ENCODE measurements around the gene IRF3. TPM values are rescaled to one million over a fixed set of nuclear protein-coding genes. Genes with fewer than 3 reads are reported as not detected.
A peak's percentile ranks its signal among the peaks of the same experiment; 100 is the strongest.

The IRF3 gene
- total RNA-seq, 4 donors from 2014 or later: 73.0 to 164 (median 104) TPM

DNA sequence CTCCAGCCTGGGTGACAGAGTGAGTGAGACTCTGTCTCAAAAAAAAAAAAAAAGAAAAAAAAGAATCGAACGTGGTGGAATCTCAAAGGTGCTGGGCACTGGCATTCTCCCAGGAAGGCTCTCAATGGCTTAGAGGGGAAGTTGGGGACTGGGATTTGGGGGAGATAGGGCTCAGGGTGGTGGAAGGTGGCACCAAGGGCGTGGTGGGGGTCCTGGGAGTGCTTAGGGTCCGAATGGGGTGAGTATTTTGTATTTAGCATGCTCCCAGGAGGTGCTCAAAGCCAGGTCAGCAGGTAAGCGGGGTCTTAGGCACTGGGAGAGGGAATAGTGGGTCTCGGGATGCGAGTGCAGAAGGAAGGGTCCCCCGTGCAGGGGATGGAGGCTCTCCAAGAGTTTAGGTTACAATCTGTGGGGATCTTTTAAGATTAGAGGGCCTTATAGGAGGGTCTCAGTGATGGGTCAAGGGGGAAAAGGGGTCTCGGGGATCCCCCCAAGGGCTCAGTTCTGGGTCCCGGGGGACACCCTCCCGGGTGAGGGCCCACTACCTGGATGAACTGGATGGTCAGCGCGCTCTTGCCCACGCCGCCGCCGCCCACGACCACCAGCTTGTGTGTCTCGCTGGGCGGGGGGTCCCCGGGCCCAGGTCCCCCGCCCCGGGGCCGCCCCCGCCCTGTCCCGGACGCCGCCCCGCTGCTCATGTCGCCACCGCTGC lies 26.1 kb downstream of the IRF3 start:
- H3K4me3 ChIP-seq: peak overlapping the region; percentile 20 to 85 (median 74)
- H3K27me3 ChIP-seq: no peaks in the 10 kb centered on the region
- TF ChIP-seq, protein P1, sequence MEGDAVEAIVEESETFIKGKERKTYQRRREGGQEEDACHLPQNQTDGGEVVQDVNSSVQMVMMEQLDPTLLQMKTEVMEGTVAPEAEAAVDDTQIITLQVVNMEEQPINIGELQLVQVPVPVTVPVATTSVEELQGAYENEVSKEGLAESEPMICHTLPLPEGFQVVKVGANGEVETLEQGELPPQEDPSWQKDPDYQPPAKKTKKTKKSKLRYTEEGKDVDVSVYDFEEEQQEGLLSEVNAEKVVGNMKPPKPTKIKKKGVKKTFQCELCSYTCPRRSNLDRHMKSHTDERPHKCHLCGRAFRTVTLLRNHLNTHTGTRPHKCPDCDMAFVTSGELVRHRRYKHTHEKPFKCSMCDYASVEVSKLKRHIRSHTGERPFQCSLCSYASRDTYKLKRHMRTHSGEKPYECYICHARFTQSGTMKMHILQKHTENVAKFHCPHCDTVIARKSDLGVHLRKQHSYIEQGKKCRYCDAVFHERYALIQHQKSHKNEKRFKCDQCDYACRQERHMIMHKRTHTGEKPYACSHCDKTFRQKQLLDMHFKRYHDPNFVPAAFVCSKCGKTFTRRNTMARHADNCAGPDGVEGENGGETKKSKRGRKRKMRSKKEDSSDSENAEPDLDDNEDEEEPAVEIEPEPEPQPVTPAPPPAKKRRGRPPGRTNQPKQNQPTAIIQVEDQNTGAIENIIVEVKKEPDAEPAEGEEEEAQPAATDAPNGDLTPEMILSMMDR (IDR thresholded peaks at IDR 0.05): no peak
- TF ChIP-seq POLR2AphosphoS5 (IDR thresholded peaks at IDR 0.05): no peak
- TF ChIP-seq POLR2A (IDR thresholded peaks at IDR 0.05): no peak
- no peak for TF ChIP-seq EP300 (IDR thresholded peaks at IDR 0.05; ENCODE audit: low read depth)
- intact Hi-C loops (cut with DNase I; ENCODE audit: low total_unique reads): loop anchor here (5.0 kb wide), 1 partner anchor 47 kb away; the partner anchor contains the start of gene PRR12
- H3K4me1 ChIP-seq: peaks cover 16 to 66% (median 49%) of the 10 kb centered on the region in 4 donors
- no peaks in the 10 kb centered on the region for H3K9me3 ChIP-seq
- in situ Hi-C loops (cut with MboI; ENCODE audit: low pct_ligation_motif_present in 1 of 4, low pct_unique_long_range_greater_than_20kb in 1 of 4, low sequenced_read_pairs in 3 of 4): no loop called here
- DNase-seq: peak; percentile 19
- no peaks in the 10 kb centered on the region for H3K36me3 ChIP-seq
- peak overlapping the region; percentile 97 to 100 (median 100) for H3K27ac ChIP-seq
- WGBS, 2 donors (ENCODE audit: low coverage in 1 of 2): 4 to 6% methylated on average over 4 to 18 of the region's 31 CpGs

DNA sequence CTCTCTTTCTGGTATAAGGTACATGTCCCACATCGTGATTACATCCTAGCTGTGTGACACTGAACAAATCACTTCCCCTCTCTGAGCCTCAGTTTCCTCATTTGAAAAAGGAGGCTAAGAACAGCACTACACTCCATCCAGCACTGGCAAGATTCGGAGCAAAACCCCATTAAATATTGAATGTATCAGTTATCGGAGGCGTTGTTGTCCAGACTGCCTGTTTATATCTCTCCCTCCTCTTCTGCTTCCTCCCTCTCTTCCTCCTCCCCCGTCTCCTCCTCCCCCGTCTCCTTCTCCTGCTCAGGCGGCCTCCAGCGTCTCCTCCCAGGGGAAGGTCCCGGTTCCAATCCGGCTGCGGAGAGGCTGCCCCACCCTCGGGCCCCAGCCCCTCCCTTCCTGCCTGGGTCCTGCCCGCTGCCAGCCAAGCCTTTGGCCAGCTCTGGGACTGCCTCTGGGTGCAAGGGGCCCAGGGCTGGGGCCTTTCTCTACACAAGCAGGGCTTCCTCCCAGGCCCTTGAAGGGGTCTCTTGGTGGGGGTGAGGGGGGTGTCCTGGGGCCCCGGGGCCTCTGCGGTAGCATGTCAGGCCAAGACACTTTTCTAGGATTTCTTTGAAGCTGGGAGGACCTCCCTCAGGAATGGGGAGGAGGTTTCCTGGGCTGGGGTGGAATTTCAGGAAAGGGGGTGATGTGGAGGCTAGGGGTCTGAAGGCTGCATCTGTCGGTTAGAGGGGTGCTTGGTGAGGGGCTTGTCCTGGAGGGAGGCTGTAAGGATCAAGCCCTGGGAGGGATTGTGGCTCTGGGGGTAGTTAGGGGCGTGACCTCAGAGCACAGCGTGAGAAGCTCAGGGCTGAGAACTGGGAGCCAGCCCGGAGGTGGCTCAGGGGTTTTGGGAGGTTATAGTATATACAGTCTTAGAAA lies 27.6 kb downstream of the IRF3 start:
- no peaks in the 10 kb centered on the region for H3K9me3 ChIP-seq
- H3K27ac ChIP-seq: peak overlapping the region; percentile 97 to 100 (median 100)
- intact Hi-C loops (cut with DNase I; ENCODE audit: low total_unique reads): loop anchor here (5.0 kb wide), 1 partner anchor 46 kb away; the partner anchor contains the start of gene PRR12
- in situ Hi-C loops (cut with MboI; ENCODE audit: low pct_ligation_motif_present in 1 of 4, low pct_unique_long_range_greater_than_20kb in 1 of 4, low sequenced_read_pairs in 3 of 4): no loop called here
- 0 to 10% methylated on average over 2 to 18 of the region's 19 CpGs for WGBS, 2 donors (ENCODE audit: low coverage in 1 of 2)
- TF ChIP-seq, protein P1 (IDR thresholded peaks at IDR 0.05): no peak
- TF ChIP-seq POLR2AphosphoS5 (IDR thresholded peaks at IDR 0.05): peak; percentile 57 to 78 (median 62)
- TF ChIP-seq POLR2A (IDR thresholded peaks at IDR 0.05): peak; percentile 54
- TF ChIP-seq EP300 (IDR thresholded peaks at IDR 0.05; ENCODE audit: low read depth): no peak
- H3K27me3 ChIP-seq: no peaks in the 10 kb centered on the region
- H3K4me1 ChIP-seq: peaks cover 4 to 53% (median 37%) of the 10 kb centered on the region in 4 donors
- peak overlapping the region in 3 of 4 donors; percentile 19 to 85 (median 76) for H3K4me3 ChIP-seq
- no peaks in the 10 kb centered on the region for H3K36me3 ChIP-seq
- DNase-seq: peak; percentile 91

DNA sequence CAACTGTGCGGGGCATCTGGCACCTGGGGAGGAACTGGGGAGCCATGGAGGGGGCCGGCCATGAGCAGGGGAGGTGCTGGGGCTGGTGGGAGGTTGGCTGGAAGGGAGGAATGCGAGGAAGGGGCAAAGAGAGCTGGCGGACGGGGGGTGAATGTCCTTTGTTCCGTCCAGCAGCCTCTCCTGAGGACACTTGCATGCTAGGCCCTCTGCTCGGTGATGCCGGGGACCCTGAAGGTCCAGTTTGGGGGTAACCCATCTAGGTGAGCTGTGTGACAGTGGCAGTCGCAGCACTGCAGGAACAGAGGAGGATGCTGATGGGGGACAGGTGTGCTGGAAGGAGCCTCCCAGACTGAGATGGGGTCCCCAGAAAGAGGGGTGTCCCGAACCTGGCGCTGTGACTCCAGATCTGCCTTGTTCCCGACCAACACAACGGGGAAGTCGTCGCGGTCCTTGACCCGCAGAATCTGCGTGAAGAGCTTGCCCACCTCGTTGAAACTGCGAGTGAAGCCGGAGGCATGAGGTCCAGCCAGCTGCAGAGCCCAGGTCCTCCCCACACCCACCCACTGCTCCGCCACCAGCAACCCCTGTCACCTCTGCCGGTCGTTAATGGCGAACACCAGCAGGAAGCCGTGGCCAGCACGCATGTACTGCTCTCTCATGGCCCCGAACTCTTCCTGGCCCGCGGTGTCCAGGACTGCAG lies 29.3 kb downstream of the IRF3 start:
- DNase-seq: no peak
- intact Hi-C loops (cut with DNase I; ENCODE audit: low total_unique reads): loop anchor here (5.0 kb wide), 1 partner anchor 44 kb away; the partner anchor contains the start of gene PRR12
- H3K4me1 ChIP-seq: peaks cover 0 to 45% (median 30%) of the 10 kb centered on the region in 4 donors

More for the DNA sequence above, 29.3 kb downstream of the IRF3 start:
- in situ Hi-C loops (cut with MboI; ENCODE audit: low pct_ligation_motif_present in 1 of 4, low pct_unique_long_range_greater_than_20kb in 1 of 4, low sequenced_read_pairs in 3 of 4): no loop called here
- Histone ChIP-seq H3K27me3 (no peaks in the 10 kb centered on the region), H3K36me3 (no peaks in the 10 kb centered on the region), H3K27ac (peak overlapping the region; percentile 14 to 36 (median 20)), H3K9me3 (no peaks in the 10 kb centered on the region), H3K4me3 (no peak overlapping the region)
- no peak for TF ChIP-seq POLR2A (IDR thresholded peaks at IDR 0.05)
- TF ChIP-seq, protein P1 (IDR thresholded peaks at IDR 0.05): no peak
- TF ChIP-seq EP300 (IDR thresholded peaks at IDR 0.05; ENCODE audit: low read depth): no peak
- no peak for TF ChIP-seq POLR2AphosphoS5 (IDR thresholded peaks at IDR 0.05)
- 75% methylated on average over 30 of the region's 30 CpGs; no CpG with 5 or more reads in 1 of the 2 donors for WGBS, 2 donors (ENCODE audit: low coverage in 1 of 2)

Measured in transverse colon (tissue), 4 donors.